Adrenal gland (tissue), 5 donors: Measurements from ENCODE around the gene DSG2.

Experiments
- POLR2A ChIP-seq, 2 donors: fragments of 450-650 bp; IDR thresholded peaks; one replicate each; pipeline ENCODE4 v1.6.1; 2017; ENCODE audit warnings: antibody characterized with exemption in 2 of 2, mild to moderate bottlenecking in 2 of 2, moderate library complexity in 1 of 2
- TF ChIP-seq, protein P1 (sequence below), 6 experiments: fragments of 450-650 bp in 4 of 6; fragments of 200-600 bp in 2 of 6; sonication (generic) in 1 of 6; IDR thresholded peaks; 1 replicate in 5 of 6; 2 replicates in 1 of 6; pipeline versions ENCODE4 v1.5.1 to v1.8.0; 2016 to 2021; ENCODE audit warnings: antibody characterized with exemption in 6 of 6, mild to moderate bottlenecking in 2 of 6, moderate library complexity in 1 of 6
- donor health status: DM: no; HTN: no; CAD: no.

DNA sequence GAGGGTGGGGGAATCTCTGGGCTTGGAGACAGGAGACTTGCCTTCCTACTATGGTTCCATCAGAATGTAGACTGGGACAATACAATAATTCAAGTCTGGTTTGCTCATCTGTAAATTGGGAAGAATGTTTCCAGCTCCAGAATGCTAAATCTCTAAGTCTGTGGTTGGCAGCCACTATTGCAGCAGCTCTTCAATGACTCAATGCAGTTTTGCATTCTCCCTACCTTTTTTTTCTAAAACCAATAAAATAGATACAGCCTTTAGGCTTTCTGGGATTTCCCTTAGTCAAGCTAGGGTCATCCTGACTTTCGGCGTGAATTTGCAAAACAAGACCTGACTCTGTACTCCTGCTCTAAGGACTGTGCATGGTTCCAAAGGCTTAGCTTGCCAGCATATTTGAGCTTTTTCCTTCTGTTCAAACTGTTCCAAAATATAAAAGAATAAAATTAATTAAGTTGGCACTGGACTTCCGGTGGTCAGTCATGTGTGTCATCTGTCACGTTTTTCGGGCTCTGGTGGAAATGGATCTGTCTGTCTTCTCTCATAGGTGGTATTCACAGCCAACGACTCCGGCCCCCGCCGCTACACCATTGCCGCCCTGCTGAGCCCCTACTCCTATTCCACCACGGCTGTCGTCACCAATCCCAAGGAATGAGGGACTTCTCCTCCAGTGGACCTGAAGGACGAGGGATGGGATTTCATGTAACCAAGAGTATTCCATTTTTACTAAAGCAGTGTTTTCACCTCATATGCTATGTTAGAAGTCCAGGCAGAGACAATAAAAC lies 100.2 kb downstream of the DSG2 start:
- TF ChIP-seq, protein P1, sequence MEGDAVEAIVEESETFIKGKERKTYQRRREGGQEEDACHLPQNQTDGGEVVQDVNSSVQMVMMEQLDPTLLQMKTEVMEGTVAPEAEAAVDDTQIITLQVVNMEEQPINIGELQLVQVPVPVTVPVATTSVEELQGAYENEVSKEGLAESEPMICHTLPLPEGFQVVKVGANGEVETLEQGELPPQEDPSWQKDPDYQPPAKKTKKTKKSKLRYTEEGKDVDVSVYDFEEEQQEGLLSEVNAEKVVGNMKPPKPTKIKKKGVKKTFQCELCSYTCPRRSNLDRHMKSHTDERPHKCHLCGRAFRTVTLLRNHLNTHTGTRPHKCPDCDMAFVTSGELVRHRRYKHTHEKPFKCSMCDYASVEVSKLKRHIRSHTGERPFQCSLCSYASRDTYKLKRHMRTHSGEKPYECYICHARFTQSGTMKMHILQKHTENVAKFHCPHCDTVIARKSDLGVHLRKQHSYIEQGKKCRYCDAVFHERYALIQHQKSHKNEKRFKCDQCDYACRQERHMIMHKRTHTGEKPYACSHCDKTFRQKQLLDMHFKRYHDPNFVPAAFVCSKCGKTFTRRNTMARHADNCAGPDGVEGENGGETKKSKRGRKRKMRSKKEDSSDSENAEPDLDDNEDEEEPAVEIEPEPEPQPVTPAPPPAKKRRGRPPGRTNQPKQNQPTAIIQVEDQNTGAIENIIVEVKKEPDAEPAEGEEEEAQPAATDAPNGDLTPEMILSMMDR (IDR thresholded peaks at IDR 0.05) = no peak
- no peak for TF ChIP-seq POLR2A (IDR thresholded peaks at IDR 0.05)
